Measurements from ENCODE around the gene ETF1.

ETF1 gene

GRCh38 chr5:138465261-138466124 is 77.5 kb downstream of the ETF1 start, which contains the start of gene EGR1:
EGR1 (plus strand) TSS chr5:138465479; CDS start chr5:138465762, 283 bp downstream.
- in situ Hi-C loops (cut with HindIII; ENCODE audit: low sequenced_read_pairs) = loop anchor here (5.0 kb wide), 1 partner anchor 43 kb away; no protein-coding TSS in a partner anchor

GRCh38 chr5:138464388-138465260 is 78.4 kb downstream of the ETF1 start:
- in situ Hi-C loops (cut with HindIII; ENCODE audit: low sequenced_read_pairs) = loop anchor here (5.0 kb wide), 1 partner anchor 42 kb away; no protein-coding TSS in a partner anchor

- in situ Hi-C loops (cut with HindIII; ENCODE audit: low sequenced_read_pairs) = no loop called here
Measured at GRCh38 chr5:138464008-138464387, 79.0 kb downstream of the ETF1 start.

- in situ Hi-C loops (cut with HindIII; ENCODE audit: low sequenced_read_pairs) = no loop called here
Measured at GRCh38 chr5:138463419-138464007, 79.5 kb downstream of the ETF1 start.

- in situ Hi-C loops (cut with HindIII; ENCODE audit: low sequenced_read_pairs) = no loop called here
Measured at GRCh38 chr5:138461343-138462125, 81.5 kb downstream of the ETF1 start.

- in situ Hi-C loops (cut with HindIII; ENCODE audit: low sequenced_read_pairs) = no loop called here
Measured at GRCh38 chr5:138460032-138460693, 82.9 kb downstream of the ETF1 start.

GRCh38 chr5:138459311-138459933 is 83.6 kb downstream of the ETF1 start:
- in situ Hi-C loops (cut with HindIII; ENCODE audit: low sequenced_read_pairs) = no loop called here

GRCh38 chr5:138458856-138459255 is 84.2 kb downstream of the ETF1 start:
- in situ Hi-C loops (cut with HindIII; ENCODE audit: low sequenced_read_pairs) = no loop called here

GRCh38 chr5:138458384-138458783 is 84.7 kb downstream of the ETF1 start:
- in situ Hi-C loops (cut with HindIII; ENCODE audit: low sequenced_read_pairs) = no loop called here

GRCh38 chr5:138457531-138458275 is 85.3 kb downstream of the ETF1 start:
- in situ Hi-C loops (cut with HindIII; ENCODE audit: low sequenced_read_pairs) = no loop called here

All from endothelial cell of hepatic sinusoid (primary cell).